ENCODE results near the gene RAB24.

DNA sequence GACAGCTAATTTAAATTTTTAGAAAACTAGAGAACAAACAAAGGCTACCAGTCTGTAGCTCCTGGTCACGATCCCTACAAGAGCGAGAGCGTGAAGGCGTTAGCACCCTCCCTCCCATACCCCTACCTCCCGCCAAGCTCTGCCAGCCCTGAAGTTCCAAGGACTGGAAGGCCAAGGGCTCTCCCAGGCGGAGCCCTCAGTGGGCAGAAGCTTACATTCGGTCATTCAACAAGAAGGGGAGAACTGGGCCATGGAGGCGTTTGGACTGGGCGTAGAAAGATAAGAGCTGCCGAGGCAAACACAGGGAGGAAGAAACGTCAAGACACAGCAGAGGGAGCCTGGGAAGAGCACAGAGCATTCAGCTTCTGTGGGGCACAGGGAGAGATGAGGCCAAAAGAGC is 5.2 kb upstream of the RAB24 start:
- TF ChIP-seq, protein P1, sequence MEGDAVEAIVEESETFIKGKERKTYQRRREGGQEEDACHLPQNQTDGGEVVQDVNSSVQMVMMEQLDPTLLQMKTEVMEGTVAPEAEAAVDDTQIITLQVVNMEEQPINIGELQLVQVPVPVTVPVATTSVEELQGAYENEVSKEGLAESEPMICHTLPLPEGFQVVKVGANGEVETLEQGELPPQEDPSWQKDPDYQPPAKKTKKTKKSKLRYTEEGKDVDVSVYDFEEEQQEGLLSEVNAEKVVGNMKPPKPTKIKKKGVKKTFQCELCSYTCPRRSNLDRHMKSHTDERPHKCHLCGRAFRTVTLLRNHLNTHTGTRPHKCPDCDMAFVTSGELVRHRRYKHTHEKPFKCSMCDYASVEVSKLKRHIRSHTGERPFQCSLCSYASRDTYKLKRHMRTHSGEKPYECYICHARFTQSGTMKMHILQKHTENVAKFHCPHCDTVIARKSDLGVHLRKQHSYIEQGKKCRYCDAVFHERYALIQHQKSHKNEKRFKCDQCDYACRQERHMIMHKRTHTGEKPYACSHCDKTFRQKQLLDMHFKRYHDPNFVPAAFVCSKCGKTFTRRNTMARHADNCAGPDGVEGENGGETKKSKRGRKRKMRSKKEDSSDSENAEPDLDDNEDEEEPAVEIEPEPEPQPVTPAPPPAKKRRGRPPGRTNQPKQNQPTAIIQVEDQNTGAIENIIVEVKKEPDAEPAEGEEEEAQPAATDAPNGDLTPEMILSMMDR (IDR thresholded peaks at IDR 0.05) = no peak
- no peak for TF ChIP-seq POLR2A (IDR thresholded peaks at IDR 0.05)
